HG03457 (cell line): ENCODE results near the gene DYNLL1.
"Not testable (repeated sequence)": the region's sequence is repeated elsewhere in the genome, so short reads cannot be mapped to it uniquely, and the experiment has no call there.

Experiments used
- ATAC-seq: cut with Tn5 transposase; IDR thresholded peaks from one replicate; pipeline ENCODE4 v1.9.1; 2021; ENCODE audit warnings: moderate number of reproducible peaks; ENCODE audit not compliant: unreplicated experiment

Gene DYNLL1

GRCh38 chr12:120495731-120496412 is at the start of gene DYNLL1:
Gene DYNLL1, plus strand, starts transcription at chr12:120496113. Its CDS starts 309 bp downstream, at chr12:120496422.
- ATAC-seq = peak; percentile 86

DNA sequence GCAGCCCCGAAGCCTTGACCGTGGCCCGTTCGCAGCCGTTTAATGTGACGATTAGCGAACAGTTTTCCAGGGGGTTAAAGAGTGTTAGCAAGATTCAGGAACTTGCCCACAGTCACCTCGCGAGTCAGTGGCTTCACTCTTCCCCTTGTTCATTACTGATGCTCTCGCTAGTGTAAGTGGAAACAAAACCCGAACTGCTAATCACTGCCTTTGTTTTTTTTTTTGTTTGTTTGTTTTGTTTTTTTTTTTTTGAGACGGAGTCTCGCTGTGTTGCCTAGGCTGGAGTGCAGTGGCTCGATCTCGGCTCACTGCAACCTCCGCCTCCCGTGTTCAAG is 49.1 kb upstream of the DYNLL1 start:
- peak; percentile 21 for ATAC-seq

- no peak for ATAC-seq
Measured at GRCh38 chr12:120447992-120448391, 47.9 kb upstream of the DYNLL1 start.

DNA sequence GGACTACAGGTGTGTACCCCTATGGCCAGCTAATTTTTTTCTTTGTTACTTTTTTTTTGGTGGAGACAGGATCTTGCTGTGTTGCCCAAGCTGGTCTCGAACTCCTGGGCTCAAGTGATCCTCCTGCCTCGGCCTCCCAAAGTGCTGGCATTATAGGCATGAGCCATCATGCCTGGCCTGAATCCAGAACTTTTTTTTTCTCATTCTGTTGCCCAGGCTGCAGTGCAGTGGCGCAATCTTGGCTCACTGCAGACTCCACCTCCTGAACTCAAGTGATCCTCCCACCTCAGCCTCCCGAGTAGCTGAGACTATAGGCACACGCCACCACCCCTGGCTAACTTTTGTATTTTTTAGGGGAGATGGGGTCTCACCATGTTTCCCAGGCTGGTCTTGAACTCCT is 43.4 kb upstream of the DYNLL1 start:
- ATAC-seq = not testable (repeated sequence)

GRCh38 chr12:120453060-120453750 is 42.7 kb upstream of the DYNLL1 start:
- ATAC-seq = no peak

DNA sequence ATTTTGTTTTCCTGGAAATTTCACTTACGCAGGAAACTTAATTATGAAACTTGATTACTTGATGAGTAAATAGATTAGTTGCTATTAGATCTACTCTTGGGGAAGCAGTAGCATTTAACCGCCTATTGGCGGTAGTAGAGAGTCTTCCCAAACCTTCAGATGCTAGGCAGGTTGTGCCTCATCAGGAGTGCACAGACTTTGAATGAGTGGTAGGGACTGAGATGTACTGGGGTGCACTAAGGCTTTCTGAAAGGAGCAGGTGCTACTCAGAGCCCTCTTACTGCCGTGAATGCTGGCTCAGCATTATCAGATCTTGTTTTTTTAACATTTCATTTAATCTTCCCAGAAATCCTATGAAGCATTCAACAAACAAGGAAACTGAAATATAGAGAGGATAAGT is 41.9 kb upstream of the DYNLL1 start:
- ATAC-seq = no peak

DNA sequence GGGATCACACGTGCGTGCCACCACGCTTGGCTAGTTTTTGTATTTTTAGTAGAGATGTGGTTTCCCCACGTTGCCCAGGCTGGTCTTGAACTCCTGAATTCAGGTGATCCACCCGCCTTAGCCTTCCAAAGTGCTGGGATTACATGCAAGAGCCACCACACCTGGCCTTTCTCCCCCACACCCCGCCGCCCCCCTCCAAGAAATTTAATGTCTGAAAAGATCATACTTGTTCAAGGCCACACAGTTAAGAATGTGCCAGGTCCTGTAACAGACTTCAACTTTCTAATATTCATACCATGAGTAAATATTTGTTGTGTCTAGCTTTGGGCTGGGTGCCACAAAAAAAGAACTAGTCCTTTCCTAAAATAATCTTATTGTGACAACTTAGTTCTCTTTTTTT is 40.6 kb upstream of the DYNLL1 start:
- ATAC-seq = no peak

DNA sequence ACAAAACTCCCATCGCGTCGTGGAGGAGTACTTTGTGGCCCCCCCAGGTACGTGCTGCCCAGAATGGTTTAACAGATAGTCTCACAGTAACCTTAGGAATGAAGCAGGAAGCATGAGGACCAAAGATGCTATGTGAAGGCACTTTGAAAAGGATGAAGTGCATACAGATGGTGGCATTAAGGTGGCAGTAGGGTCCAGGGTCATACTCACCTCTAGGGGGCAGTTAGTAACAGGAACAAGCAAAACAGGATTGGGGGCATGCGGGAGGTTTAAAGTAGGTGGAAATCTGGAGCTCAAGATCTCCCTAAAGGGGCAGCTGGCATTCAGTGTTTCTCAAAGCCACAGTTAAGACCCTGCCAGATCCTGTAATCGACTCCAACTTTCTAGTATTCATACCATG is 38.8 kb upstream of the DYNLL1 start:
- ATAC-seq = no peak

- ATAC-seq = no peak
Measured at GRCh38 chr12:120460157-120460556, 35.8 kb upstream of the DYNLL1 start.

DNA sequence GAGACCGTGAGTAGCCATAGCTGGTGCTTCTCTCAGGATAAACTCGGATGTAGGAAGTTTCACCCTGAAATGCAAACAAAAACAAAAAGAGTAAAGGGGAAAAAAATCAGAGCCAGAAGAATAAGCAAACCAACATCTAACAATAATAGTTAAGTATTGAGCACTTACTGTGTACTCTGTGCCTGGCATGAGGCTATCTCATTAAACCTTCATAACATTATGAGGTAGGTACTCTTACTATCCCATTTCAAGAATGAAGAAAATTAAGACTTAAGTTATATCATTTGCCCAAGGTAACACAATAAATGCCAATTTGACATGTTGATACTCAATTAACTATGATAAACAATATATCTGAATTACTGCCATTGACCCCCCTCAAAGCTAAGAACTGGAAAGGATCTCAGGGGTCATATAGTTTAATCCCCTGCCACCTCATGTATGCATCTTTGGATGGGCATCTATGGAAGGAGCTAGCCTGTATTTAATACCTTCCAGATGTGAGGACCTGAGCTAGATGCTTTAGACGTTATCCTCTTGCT is 33.7 kb upstream of the DYNLL1 start:
- no peak for ATAC-seq

DNA sequence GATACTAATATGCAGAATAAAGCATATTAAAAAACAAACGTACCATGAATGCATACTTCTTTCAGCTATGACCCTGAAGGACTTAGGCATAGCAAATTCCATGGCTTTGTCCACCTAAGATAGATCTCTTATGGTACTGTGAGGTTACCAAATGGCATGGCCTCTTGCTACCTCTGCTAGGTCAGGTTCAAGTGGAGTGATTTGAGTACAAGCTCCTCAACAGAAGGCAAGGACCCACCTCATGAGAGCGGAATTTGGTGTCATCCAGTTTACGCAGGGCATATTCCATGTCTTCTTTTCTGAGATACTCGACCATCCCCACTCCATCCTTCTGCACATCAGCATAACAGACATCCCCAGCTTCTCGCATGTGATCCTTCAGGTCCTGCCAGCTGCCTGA is 32.2 kb upstream of the DYNLL1 start:
- no peak for ATAC-seq

DNA sequence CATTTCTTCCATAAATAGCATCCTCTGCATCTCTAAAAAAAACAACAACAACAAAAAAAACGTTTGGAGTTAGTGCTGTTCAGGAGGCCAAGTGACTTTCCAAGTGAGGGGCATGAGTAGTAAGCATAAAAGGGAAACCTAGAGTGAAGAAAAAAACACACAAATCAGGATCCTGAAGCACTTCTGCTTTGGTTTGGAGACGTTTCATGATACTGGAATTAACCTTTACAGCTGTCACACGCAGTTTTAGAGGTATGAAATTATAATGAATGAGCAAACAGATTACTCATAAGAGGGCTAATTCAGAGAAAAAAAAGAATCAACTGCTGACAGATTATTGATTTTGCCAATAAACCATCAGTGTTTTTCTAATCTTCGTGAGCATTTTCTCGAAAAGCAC is 30.2 kb upstream of the DYNLL1 start:
- no peak for ATAC-seq

DNA sequence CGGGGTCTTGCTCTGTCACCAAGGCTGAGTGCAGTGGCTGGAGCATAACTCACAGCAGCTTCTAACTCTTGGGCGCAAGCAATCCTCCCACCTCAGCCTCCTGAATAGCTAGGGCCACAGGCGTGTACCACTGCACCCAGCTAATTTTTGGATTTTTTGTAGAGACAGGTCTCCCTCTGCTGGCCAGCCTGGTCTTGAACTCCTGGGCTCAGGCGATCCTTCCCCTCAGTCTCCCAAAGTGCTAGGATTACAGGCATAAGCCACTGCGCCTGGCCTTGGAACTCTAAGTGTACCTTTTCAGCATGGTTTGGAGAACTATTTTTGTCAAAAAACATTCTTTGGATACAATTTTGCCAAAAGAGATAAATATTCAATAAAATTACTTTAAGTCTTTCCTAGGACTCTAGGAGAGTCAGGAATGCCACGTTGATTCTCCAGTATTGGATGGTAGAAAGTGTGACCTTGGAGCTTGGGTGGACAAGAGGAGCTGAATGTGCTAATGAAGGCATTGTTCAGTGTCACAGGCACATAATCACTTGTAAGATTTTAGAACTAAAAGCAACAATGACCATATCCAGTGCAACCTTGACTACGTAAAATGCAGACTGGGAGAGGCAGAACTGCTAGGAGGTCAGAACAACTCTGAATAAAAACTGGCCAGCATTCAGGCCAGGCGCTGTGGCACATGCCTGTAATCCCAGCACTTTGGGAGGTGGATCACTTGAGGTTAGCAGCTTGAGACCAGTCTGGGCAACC is 29.2 kb upstream of the DYNLL1 start:
- no peak for ATAC-seq

GRCh38 chr12:120467439-120467838 is 28.5 kb upstream of the DYNLL1 start:
- no peak for ATAC-seq

DNA sequence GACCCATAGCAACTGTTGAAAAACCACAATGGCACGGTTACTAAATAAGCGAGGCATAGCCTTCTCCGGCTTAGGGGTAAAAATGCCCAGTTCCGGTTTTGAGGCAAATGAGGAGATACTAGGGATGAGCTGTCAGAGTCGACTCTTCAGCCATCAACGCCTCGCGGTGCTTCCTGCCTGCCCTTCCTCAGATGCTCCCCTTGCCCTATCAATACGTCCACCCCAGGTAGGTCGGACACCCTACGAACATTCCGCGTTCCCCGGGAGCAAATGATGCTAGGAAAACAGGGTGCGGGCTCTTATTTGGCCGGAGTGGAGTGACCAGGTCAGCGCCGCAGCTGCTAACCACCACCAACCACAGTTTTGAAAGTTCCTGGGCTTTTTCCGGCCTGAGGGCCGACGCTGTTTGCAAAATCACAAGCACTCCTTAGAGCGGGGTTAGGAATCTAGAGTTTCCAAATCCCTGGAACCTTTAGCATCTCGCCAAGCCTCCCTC is 27.5 kb upstream of the DYNLL1 start:
- no peak for ATAC-seq

DNA sequence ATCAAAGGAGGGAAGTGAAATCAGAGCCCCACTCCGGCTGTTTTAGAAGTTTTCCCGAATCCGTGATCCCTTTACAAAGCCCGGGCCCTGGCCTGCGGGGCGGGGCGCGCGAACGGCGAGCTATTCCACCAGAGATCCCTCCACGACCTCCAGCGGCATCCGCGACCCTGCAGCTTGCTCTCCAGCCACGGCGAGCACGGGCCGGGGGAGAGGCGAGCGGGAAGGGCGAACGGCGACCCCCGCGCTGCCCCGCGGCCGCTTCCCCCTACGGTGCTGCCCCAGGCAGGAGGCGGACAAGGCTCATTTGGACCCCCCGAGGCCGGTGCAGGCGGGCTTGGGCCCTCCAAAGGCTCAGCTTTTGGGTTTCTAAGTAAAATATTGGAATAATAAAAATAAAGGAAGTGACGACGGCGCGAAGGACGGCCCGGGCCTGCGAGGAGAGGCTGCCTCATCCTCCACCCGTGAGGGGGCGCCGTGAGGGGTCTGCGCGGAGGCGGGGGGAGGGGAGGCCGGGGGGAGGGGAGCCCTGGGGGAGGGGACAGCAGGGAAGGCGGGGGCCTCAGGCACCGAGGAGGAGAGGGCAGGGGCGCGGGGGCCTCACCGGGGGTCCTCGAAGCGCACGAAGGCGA is 27.0 kb upstream of the DYNLL1 start:
- ATAC-seq = peak; percentile 21

- peak; percentile 81 for ATAC-seq
Measured at GRCh38 chr12:120469450-120470149, 26.3 kb upstream of the DYNLL1 start, which contains the start of gene SRSF9. Gene SRSF9, minus strand, starts transcription at chr12:120469748. Its CDS starts 139 bp downstream, at chr12:120469609.

DNA sequence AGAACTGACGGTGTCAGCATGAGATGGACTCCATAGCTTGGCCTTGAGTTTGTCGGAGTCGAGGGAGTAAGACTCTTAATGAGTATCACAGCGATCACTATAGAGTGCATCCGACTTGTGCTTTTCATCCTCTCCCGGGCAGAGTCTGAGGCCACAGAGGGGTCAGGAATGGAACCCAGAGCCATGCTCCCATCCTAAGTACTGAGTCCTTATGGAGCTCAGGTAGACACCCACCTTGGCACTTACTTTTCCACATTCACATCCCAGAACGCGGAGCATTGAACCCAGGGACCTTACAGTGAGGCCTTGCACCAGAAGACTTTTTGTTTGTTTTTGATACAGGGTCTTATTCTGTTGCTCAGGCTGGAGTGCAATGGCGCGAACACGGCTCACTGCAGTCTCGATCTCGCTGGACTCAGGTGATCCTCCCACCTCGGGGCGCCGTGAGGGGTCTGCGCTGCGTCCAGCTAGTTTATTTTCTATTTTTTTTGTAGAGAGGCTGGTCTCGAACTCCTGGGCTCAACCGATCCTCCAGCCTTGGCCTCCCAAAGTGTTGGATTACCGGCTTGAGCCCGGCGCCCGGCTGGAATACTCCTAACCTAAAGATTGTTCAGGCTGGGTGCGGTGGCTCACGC is 25.6 kb upstream of the DYNLL1 start:
- peak; percentile 6 for ATAC-seq

DNA sequence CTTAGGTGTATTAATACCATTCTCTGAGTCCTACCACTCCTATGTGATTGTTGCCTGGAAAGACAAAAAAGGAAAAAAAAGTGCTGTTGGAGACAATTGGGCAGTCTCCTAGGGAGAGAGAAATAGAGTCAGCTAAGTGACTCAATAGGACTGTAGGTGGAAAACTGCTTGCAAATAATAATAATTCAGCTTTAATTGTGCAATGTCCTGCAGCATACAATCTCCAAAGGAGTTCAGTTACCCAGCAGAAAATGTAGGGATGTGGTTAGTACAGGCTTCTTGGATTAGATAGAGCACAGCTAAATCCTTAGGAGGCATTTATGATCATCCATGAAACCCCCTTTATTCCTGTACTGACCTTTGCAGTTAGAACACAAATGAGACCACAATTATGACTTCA is 23.4 kb upstream of the DYNLL1 start:
- ATAC-seq = no peak
